Measurements from ENCODE around the gene KCNQ1.

Gene KCNQ1

DNA sequence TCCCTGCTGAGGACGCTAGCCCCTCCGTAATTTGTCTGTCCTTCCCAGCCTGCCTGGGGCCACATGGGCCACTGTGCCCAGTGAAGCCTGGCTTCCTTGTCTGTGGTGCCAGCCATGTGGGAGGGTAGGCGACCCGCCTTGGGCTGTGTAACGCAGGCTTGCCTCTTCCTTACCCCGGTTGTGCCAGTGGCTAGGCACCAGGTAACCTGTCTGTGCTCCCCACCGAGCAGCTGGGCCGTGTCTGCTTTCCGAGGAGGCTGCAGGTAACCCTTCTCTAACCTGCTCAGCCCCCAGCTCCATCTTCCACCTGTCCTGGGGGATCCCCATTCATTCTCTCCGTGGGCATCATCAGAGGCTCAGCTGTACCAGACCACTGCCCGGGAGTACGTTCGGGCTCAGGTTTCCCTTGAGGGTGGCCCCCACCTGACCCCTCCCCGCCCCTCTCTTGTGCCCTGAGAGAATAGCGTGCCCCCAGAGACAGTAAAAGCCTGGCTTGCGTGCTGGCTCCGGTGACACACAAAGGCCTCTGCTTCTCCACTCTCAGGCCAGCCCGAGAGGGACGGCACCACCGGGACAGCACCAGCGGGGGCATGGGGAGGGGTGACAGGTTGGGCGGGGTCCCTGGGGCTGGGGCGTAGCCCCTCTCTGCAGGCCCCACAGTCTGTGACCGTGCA, 361.7 kb downstream of the KCNQ1 start:
- no peak for FAIRE-seq
- no peak for TF ChIP-seq TAF1 (IDR thresholded peaks at IDR 0.05; ENCODE audit: borderline replicate concordance, low read depth, low read length)
- TF ChIP-seq POLR2AphosphoS5 (IDR thresholded peaks at IDR 0.05; ENCODE audit: low read depth, low read length) = no peak
- no peak for TF ChIP-seq POLR2A (IDR thresholded peaks at IDR 0.05; ENCODE audit: low read depth, low read length)
- DNase-seq (ENCODE audit: insufficient read length) = no peak

DNA sequence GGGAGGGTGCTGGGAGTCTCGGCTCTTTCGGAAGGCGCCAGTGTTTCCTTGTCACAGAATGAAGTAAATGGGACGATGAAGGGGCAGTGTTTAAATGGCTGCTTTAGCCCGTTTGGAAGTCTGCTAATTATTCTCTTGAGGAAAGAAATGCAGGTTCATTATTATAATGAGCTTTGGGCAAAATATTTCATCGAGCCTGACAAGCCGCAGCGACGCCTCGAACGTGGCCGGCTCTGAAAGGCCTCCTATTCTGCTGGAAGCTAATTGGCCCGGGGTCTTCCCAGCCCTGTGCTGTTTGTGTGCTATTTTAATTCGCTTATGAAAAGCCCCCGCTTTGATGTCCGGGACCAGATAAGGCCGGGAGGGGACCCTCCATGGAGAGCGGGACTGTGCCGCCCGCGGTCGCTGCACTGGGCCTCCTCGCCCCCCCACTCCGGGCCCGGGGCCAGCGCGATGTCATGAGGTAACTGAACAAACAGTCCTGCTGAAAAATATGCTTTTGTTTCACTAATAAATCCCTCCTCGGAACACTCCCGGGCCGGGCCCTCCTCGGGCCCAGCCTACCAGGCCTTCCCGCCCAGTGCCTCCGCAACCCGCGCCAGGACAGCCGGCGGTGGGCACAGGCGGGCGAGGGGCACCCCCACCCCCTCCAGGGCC, 362.3 kb downstream of the KCNQ1 start:
- no peak for TF ChIP-seq POLR2A (IDR thresholded peaks at IDR 0.05; ENCODE audit: low read depth, low read length)
- FAIRE-seq (no peak), DNase-seq (ENCODE audit: insufficient read length) (no peak)

DNA sequence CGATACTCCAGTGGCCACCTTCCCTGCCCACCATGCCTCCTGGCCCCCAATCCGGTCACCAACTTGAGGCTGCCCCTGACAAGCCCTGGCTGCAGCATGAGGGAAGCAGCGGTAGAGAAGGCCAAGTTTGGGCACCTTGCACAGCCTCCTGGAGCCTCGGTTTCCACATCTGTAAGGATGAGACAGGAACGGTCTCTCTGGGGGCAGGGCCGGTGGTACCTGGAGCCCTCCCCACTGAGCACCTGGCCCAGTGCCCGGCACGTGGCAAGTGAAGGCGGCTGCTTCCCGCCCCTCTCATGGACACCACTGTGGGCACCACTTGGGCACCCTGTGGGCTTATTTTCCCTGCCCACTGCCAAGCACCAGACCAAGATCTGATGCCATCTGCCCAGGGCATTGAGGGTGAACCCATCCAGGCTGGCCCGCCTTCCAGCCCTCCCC, 363.0 kb downstream of the KCNQ1 start:
- no peak for FAIRE-seq
- TF ChIP-seq POLR2AphosphoS5 (IDR thresholded peaks at IDR 0.05; ENCODE audit: low read depth, low read length) (no peak), TAF1 (IDR thresholded peaks at IDR 0.05; ENCODE audit: borderline replicate concordance, low read depth, low read length) (no peak), POLR2A (IDR thresholded peaks at IDR 0.05; ENCODE audit: low read depth, low read length) (no peak)
- DNase-seq (ENCODE audit: insufficient read length) = no peak

DNA sequence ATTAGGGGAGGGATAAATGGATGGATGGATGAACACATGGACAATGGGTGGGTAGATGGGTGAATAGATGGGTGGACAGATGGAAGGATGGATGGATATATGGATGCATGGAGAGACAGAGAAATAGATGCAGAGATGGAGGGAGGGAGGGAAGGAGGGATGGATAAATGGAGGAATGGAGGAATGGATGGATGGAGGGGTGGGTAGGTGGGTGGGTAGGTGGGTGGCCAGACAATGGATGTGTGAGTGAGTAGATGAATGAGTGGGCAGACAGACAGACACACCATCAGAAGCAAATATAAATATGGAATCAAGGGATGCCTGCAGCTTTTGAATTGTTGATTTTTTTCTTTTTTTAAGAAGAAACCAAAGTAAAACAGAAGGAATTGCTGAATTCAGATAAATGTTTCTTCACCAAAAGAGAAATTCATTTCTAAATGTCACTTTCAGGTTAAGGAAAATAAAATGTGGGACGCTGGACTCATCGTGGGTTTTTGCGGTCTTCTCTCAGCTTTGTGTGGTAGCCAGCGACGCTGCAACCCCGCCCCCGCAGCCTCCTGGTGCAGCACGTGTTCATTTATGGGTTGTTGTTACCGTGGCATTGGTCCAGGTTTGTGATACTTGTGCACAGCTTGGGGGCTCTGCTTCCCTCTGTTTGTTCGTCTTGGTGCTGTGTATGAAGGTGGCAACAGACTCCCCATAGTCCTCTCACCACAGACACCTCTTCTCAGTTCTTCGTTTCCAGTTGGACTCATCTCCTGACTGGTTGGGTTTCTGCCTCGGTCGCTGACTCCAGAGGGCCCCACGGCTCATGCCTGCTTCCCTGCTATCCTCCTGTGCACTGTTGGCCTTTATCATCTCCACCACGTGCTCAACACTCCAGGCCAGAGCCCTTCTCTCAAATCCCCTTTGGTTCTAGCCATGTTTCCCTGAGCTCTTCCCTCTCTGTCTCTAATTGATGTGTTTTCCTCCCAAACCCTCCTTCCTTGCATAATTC, 364.3 kb downstream of the KCNQ1 start:
- FAIRE-seq (no peak), DNase-seq (ENCODE audit: insufficient read length) (no peak)

DNA sequence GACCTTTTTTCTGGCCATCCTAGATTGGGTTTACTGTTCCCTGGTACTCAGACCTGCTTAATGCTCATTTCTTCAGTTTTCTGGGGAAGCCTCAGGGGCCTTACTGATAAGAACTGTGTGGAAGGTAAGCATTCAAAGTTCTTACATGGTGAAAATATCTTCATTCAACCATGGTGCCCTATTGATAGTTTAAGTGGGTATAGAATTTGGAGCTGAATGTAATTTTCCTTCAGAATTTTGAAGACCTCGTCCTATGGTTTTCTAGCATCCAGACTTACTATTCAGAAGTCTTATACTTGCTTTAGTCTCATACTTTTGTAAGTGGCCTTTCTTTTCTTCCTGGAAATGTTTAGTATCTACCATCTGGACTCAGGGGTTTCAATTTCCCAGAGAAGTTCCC, 365.0 kb downstream of the KCNQ1 start:
- no peak for DNase-seq (ENCODE audit: insufficient read length)
- FAIRE-seq = no peak
- TF ChIP-seq POLR2A (IDR thresholded peaks at IDR 0.05; ENCODE audit: low read depth, low read length) (no peak), TAF1 (IDR thresholded peaks at IDR 0.05; ENCODE audit: borderline replicate concordance, low read depth, low read length) (no peak), POLR2AphosphoS5 (IDR thresholded peaks at IDR 0.05; ENCODE audit: low read depth, low read length) (no peak)

More for the DNA sequence above, 364.3 kb downstream of the KCNQ1 start:
- TF ChIP-seq POLR2A (IDR thresholded peaks at IDR 0.05; ENCODE audit: low read depth, low read length) = no peak
- no peak for TF ChIP-seq TAF1 (IDR thresholded peaks at IDR 0.05; ENCODE audit: borderline replicate concordance, low read depth, low read length)
- no peak for TF ChIP-seq POLR2AphosphoS5 (IDR thresholded peaks at IDR 0.05; ENCODE audit: low read depth, low read length)

DNA sequence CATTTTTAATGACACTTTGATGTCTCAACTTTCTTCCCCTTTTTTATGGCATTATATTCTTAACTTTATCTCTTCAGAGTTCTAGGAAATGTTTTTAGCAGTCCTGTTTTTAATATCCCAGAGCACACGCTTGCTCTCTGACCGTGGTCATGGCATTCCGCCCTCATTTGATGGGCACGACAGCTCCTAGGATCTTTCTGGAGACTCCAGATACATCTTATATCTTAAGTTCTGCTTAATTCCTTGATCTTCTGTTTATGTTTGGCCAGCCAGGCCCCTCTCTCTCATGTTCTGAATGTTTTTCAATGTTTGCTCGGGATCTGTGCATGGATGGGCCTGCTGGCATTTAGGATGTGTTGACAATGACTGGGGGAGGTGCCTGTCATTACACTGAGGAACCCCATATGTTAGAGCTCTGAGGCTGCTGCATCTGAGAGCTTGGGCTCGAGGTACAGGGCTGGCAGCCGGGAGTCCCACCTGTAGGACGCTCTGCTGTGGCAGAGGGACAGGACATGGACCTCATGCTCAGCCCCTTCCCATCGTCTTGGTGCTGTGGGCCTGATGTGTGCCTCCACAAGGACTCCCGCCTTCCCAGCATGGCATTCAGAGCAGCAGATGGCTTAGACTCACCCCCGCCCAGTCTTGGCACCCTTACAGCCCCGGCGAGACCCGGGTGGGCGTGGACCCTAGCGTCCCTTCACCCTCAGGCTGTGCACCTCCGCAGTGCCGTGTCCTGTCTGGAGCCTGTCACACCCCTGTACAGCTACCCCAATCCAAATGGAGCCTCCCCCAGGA, 365.8 kb downstream of the KCNQ1 start:
- no peak for TF ChIP-seq POLR2A (IDR thresholded peaks at IDR 0.05; ENCODE audit: low read depth, low read length)
- TF ChIP-seq POLR2AphosphoS5 (IDR thresholded peaks at IDR 0.05; ENCODE audit: low read depth, low read length) = no peak
- TF ChIP-seq TAF1 (IDR thresholded peaks at IDR 0.05; ENCODE audit: borderline replicate concordance, low read depth, low read length) = no peak
- DNase-seq (ENCODE audit: insufficient read length) (no peak), FAIRE-seq (no peak)

DNA sequence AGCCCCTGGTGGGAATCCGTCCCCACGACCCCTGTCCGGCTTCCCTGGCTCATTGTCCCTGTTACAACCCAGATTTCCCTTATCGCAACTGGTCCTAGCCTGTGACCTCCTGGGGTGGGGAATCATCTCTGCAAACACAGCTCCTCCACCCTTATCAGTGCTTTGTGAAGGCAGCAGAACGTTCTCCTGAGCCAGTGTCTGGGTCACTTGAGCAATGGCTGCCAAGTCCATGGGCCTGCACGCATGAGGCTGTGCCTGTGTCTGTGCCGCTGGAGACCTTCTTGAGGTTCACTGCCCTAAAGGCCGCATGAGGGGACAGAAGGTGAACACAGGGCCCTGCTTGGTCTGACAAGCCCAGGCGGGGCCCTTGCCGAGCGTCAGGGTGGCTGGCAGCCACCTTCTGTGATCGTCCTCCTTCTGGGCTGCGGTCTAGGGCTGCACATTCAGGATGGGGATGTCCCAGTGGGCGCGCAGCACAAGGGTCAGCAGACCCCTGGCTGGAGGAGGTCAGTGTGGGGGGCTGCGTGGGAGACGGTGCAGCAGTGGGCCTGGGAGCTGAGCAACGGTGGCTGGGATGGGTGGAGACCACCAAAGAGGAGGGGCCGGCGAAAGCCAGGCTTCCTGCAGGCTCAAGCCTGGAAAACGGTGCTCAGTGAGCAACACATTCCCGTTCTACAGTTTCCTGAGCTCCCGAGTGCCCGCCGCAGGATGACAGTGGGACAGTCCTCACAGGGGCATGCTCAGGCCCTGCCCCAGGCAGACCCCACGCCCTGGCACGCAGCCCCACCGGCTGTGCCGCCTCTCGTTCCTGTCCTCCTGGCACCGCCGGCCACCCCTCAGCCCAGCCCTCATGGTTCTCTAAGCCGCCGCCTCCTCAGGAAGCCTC, 366.6 kb downstream of the KCNQ1 start:
- no peak for TF ChIP-seq TAF1 (IDR thresholded peaks at IDR 0.05; ENCODE audit: borderline replicate concordance, low read depth, low read length)
- no peak for TF ChIP-seq POLR2AphosphoS5 (IDR thresholded peaks at IDR 0.05; ENCODE audit: low read depth, low read length)
- TF ChIP-seq POLR2A (IDR thresholded peaks at IDR 0.05; ENCODE audit: low read depth, low read length) = no peak
- DNase-seq (ENCODE audit: insufficient read length) (no peak), FAIRE-seq (no peak)

DNA sequence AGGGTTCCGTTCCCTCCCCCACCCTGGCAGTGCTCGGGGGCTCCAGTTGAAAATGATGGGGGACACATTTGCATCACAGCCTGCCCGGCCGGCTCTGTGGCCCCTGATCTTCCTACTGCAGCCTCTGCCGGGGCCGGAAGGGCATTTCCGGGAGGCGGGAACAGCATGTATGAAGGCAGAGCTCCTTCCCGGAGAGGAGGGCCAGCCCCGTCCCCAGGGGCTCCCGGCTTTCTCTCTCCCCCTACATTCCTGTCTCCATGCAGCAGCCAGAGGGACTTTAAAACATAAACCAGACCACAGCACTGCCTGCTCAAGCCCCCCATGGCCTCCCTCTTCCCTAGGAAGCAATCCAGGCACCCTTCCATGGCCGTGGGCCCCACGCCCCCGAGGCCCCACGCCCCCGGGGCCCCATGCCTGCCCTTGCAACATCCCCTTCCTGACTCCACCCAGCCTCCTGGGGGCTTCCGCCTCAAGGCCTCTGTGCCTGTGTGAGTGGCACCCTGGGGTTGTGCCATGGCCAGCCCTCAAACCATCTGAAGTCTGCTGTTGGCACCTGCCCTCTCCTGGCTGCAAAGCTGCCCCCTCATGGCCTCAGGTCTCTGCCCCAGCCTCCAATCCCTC, 367.7 kb downstream of the KCNQ1 start:
- FAIRE-seq = no peak
- DNase-seq (ENCODE audit: insufficient read length) = no peak
- no peak for TF ChIP-seq POLR2AphosphoS5 (IDR thresholded peaks at IDR 0.05; ENCODE audit: low read depth, low read length)
- no peak for TF ChIP-seq POLR2A (IDR thresholded peaks at IDR 0.05; ENCODE audit: low read depth, low read length)
- no peak for TF ChIP-seq TAF1 (IDR thresholded peaks at IDR 0.05; ENCODE audit: borderline replicate concordance, low read depth, low read length)

DNA sequence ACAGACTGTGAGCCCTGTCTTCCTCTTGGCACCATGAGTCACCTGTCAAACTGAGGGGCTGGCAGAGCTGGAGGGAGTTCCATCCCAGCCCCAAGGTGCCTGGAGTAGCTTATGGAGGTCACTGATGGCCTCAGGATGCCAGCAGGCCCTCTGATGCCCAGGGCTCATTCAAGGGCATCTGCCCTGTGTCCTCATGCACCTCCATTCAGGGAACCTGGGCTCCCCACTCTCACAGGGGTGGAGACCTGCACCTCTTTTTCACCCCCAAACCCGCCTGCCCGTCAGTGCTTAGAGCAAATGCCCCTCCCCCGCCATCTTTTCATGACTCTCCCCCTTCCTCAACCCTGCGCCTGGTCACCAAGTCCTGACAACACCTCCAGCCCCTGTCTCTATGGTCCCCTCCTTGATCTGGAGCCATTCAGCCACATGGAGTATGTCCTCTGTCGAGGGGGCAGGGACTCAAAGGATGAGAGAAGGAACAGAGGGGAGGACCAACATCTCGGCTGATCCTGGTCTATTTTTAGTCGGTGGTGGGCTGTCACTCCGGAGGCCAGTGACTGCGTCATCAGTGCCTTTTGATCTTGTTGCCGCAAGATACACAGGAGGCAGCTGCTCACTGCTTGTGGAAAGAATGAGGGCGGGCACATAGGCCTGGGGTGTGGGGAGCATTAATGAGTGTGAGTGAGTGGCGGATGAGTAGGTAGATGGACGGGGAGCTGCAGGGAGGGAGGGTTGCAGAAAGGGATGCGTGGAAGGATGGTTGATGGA, 368.5 kb downstream of the KCNQ1 start:
- no peak for TF ChIP-seq TAF1 (IDR thresholded peaks at IDR 0.05; ENCODE audit: borderline replicate concordance, low read depth, low read length)
- no peak for TF ChIP-seq POLR2A (IDR thresholded peaks at IDR 0.05; ENCODE audit: low read depth, low read length)
- TF ChIP-seq POLR2AphosphoS5 (IDR thresholded peaks at IDR 0.05; ENCODE audit: low read depth, low read length) = no peak
- FAIRE-seq (no peak), DNase-seq (ENCODE audit: insufficient read length) (no peak)

Measured in GM12892 (cell line).